ENCODE measurements around the gene PGBD1. TPM values are rescaled to one million over a fixed set of nuclear protein-coding genes. Genes with fewer than 3 reads are reported as not detected.
A peak's percentile ranks its signal among the peaks of the same experiment; 100 is the strongest.

Gene PGBD1
- total and polyA plus RNA-seq, 2 of the 8 experiments (the other 6 are each of a cell fraction or from before 2014, with no cell fraction given): 2.5 to 9.2 TPM

DNA sequence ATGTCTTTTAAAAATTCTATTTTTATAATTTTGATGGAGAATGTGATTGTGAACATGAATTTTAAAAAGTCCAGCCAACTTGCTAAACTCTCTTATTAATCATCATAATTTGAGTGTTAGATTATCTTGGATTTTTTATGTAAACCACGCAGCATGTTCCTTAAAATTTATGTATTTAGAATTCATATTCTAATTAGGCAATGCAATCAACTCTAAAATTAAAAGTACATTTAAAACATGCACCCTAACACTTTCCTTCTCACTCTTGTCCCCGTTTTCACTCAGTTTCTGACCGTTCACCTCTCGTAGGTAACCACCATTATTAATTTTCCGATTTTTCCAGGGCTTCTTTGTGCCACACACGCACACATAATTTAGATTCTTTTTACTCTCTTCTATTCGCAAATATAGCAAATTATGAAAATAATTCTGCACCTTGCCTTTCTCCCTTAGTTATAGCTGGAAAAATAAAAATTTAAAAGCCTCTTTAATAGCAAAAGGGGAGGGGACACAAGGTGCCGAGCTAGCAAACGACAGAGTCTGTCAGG, 68.0 kb downstream of the PGBD1 start:
- Histone ChIP-seq H3K18ac (ENCODE audit: extremely low read depth, low read length) (no peak overlapping the region), H2BK20ac (ENCODE audit: low read length) (no peak overlapping the region), H3K9me3 (ENCODE audit: insufficient read depth in 2 of 2, low read depth in 1 of 2, low read length in 1 of 2) (peaks cover 0 to 3% of the 10 kb centered on the region in 2 experiments; a peak in 1 of 4 replicates), H4K8ac (ENCODE audit: extremely low read depth, insufficient read depth, low read length) (no peak overlapping the region), H3K4me1 (replicated peaks in 1 of 4; ENCODE audit: control insufficient read depth in 3 of 4, insufficient read depth in 4 of 4, low read length in 3 of 4) (peaks cover 0 to 2% (median 0%) of the 10 kb centered on the region in 4 experiments; a peak in 1 of 7 replicates), H3K4me3 (ENCODE audit: extremely low read depth in 1 of 4, insufficient read depth in 2 of 4, low read depth in 3 of 4, low read length in 4 of 4) (peak overlapping the region; percentile 93 to 96 (median 94)), H3K4me2 (ENCODE audit: insufficient read depth in 1 of 2, low read depth in 2 of 2, low read length in 2 of 2) (peak overlapping the region; percentile 66 to 70), H4K20me1 (replicated peaks in 1 of 2; ENCODE audit: control insufficient read depth in 1 of 2, insufficient read depth in 2 of 2, low read length in 2 of 2) (no peaks in the 10 kb centered on the region), H3K79me1 (ENCODE audit: low read depth, low read length) (no peaks in the 10 kb centered on the region; the same call in 1 of the 2 replicates), H2BK15ac (ENCODE audit: low read length) (no peak overlapping the region), H4K5ac (ENCODE audit: insufficient read length, low read depth, low read length) (peak overlapping the region; percentile 44), H3K27me3 (replicated peaks in 1 of 4; ENCODE audit: control insufficient read depth in 3 of 4, extremely low read depth in 1 of 4, insufficient read depth in 3 of 4, low read length in 3 of 4) (0 out of 7 replicates have a peak, but pooled peaks cover 0 to 1% (median 0%) of the 10 kb centered on the region in 4 experiments), H2BK12ac (ENCODE audit: low read depth, low read length) (no peak overlapping the region), H3K23me2 (ENCODE audit: low read depth, low read length) (no peaks in the 10 kb centered on the region; the same call in 1 of the 2 replicates), H3K23ac (ENCODE audit: insufficient read length) (no peak overlapping the region), H3K56ac (replicated peaks; ENCODE audit: insufficient read length, low read depth, low read length) (no peak overlapping the region), H3K4ac (replicated peaks; ENCODE audit: insufficient read length, low read depth, low read length) (no peak overlapping the region), H3K27ac (ENCODE audit: low read depth, low read length) (peak overlapping the region; percentile 80; the same call in 1 of the 2 replicates), H2AK5ac (ENCODE audit: low read depth, low read length) (no peak overlapping the region), H2AFZ (ENCODE audit: low read length) (peak overlapping the region; percentile 99), H3K14ac (ENCODE audit: insufficient read length) (no peak overlapping the region), H2BK120ac (replicated peaks; ENCODE audit: low read depth, low read length) (no peak overlapping the region), H3K9ac (replicated peaks in 1 of 4; ENCODE audit: extremely low read depth in 1 of 4, low read depth in 3 of 4, low read length in 3 of 4) (peak overlapping the region in 2 of 4 experiments; percentile 46 to 48; a peak in 5 of 7 replicates), H3K36me3 (ENCODE audit: control insufficient read depth in 2 of 4, insufficient read depth in 4 of 4, low read length in 3 of 4) (no peaks in the 10 kb centered on the region), H2BK5ac (ENCODE audit: low read depth, low read length) (no peak overlapping the region), H4K91ac (replicated peaks; ENCODE audit: insufficient read length, low read length) (no peak overlapping the region), H3K79me2 (ENCODE audit: control insufficient read depth in 1 of 2, insufficient read depth in 2 of 2, low read length in 2 of 2) (peaks cover 0 to 38% of the 10 kb centered on the region in 2 experiments; a peak in 3 of 4 replicates)
- no peak for TF ChIP-seq CTBP2 (IDR thresholded peaks at IDR 0.05; ENCODE audit: borderline replicate concordance, insufficient read depth, insufficient read length, low read length)
- peak in 1 of 2 experiments; percentile 55; a peak in 1 of 3 replicates for TF ChIP-seq POLR2A (IDR thresholded peaks at IDR 0.05; ENCODE audit: control extremely low read depth in 1 of 2, low read depth in 2 of 2, low read length in 2 of 2)
- 6% methylated on average over 9 of the region's 9 CpGs; no CpG with 5 or more reads in 1 of the 2 experiments for WGBS, 2 experiments (ENCODE audit: extremely low coverage in 1 of 2, insufficient coverage in 1 of 2, insufficient read length in 1 of 2, insufficient replicate concordance in 2 of 2, low coverage in 1 of 2, low lambda C conversion rate in 2 of 2, missing lambda C conversion rate in 1 of 2)
- POLR2A ChIA-PET (ENCODE audit: partially characterized antibody): interaction anchor here (0.8 to 2.7 kb wide), 6 partner anchors 11 to 208 kb away, joined by 3 to 20 read pairs (median 6); partner anchors contain the start of genes ZKSCAN8, ZSCAN26 and ZSCAN31
- DNase-seq (ENCODE audit: low read depth in 1 of 2, low spot score in 2 of 2): no peak
- FAIRE-seq: no peak
- CTCF ChIA-PET (ENCODE audit: partially characterized antibody): interaction anchor here (1.1 kb wide), 1 partner anchor 14 kb away, joined by 3 read pairs; no protein-coding TSS in a partner anchor

Measured in H1 (cell line).